ENCODE results near the gene ANAPC10.
"Not testable (repeated sequence)": the region's sequence is repeated elsewhere in the genome, so short reads cannot be mapped to it uniquely, and the experiment has no call there.

The ANAPC10 gene, protein sequence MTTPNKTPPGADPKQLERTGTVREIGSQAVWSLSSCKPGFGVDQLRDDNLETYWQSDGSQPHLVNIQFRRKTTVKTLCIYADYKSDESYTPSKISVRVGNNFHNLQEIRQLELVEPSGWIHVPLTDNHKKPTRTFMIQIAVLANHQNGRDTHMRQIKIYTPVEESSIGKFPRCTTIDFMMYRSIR

GRCh38 chr4:145097821-145098674 is at the start of gene ANAPC10, which contains the start of gene ABCE1:
ANAPC10 (minus strand) TSS chr4:145098196; CDS start chr4:145096099, 2,097 bp downstream.
ABCE1 (plus strand) TSS chr4:145098311; CDS start chr4:145104413, 6,102 bp downstream.
- peak; percentile 98 for DNase-seq

- DNase-seq: not testable (repeated sequence)
Observed at GRCh38 chr4:145136219-145136618, 38.2 kb upstream of the ANAPC10 start.

DNA sequence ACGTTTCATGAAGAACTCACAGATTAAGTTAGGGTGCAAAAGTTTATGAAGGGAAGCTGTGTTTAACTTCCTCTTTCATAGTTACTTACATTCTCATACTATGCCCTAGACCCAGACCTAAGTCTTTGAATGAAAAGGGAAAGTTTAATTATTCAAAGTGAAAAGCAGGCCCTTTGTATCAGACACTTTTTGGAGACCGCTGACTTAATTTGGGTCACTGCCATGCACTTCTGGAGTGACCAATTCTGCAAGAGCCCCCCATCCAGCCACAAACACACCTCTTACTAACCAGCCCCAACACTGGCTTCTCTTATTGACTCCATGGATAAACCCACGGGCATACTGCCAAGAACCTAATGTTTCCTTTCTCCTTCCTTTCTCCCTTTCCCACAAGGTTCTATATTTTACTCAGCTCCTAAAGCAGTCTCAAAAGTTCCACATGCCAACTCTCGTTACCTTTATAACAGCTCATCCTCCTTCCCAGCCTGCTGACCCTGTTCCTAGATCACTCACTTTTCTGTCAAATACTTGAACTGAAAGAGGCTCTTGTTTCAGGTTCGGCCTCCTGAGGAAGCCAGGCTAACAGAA is 34.6 kb upstream of the ANAPC10 start:
- DNase-seq: peak; percentile 11

- no peak for DNase-seq
Observed at GRCh38 chr4:145131848-145132247, 33.9 kb upstream of the ANAPC10 start.

DNA sequence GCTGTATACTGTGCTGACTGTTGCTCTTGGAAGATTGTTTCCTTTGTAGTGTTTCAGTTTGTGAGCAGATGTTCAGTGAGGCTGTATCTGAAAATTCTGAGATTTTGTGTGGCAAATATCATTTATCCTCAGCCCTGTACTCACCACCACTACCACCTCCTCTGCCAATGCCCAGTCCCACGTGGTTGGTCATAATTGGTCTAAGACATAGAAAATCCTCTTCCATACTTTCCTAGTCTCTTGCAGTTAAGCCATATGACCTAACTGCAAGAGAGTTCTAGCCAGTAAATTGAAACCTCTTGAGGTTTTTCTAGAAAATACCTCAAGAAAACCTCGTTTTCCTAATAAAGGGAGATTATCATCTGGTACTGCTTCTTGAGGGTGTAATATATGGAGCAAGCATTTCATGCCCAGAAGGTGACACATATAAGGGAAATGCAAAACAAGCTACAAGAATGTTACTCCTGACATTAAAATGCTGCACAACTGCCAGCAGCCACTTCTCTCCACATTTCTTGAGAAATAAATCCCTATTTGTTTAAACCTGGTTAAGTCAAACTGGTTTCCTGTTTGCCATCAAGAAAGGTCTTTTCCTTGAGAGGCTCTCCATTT is 32.9 kb upstream of the ANAPC10 start:
- no peak for DNase-seq

DNA sequence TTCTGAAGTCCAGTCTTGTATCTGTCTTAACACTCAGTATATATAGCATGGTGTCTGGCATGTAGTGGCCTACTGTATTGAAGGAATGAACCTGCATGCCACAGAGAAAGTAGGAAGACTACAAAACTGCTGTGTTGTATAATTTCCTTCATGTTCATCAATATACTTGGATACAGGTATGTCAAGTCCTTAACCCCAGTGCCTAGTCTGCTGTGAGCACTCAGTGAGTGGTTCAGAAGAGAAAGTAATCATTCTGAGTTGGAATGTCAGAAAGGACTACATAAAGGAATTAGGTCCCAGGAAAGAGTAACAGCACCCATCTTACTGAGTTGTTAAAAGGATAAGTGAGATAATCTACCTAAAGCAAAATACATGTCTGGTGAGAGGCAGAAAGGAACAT is 32.1 kb upstream of the ANAPC10 start:
- DNase-seq: no peak

DNA sequence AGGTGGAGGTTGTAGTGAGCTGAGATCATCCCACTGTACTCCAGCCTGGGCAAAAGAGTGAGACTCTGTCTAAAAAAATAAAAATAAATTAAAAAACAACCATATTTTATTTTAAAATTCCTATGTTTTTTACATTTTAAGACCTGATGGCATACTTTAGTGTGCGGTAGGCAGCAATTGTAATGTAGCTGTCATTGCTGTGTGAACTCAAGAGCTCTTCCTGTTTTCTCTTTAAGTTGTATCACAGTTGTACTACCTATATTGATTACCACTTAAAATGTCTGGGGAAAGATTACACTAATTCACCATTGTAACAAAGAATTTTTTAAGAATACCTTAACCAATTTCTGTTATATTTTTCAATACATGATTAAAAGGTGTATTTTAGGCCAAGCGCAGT is 27.4 kb upstream of the ANAPC10 start:
- no peak for DNase-seq

- no peak for DNase-seq
Observed at GRCh38 chr4:145108128-145108527, 10.1 kb upstream of the ANAPC10 start.

GRCh38 chr4:145107126-145107525 is 9.1 kb upstream of the ANAPC10 start:
- no peak for DNase-seq

- no peak for DNase-seq
Observed at GRCh38 chr4:145103496-145103895, 5.5 kb upstream of the ANAPC10 start.

DNA sequence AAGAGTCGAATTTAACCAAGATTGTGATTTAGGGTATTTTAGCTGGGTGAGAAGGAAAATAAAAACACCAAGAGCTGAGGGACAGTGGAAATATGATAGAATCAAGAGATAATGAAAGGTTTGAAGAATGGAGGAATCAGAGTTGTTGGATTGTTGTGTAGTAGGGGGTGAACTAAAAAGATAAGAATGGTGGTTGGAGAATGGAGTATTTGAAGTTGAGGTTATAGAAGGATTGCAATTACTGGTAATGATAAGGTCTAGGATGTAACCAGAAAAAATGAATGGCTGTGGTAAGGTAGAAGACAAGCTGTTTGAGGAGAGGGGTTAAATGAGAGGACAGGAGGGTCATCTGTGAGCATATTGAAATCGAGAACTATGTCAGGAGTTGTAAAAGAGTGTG is 4.6 kb upstream of the ANAPC10 start:
- peak; percentile 25 for DNase-seq

DNA sequence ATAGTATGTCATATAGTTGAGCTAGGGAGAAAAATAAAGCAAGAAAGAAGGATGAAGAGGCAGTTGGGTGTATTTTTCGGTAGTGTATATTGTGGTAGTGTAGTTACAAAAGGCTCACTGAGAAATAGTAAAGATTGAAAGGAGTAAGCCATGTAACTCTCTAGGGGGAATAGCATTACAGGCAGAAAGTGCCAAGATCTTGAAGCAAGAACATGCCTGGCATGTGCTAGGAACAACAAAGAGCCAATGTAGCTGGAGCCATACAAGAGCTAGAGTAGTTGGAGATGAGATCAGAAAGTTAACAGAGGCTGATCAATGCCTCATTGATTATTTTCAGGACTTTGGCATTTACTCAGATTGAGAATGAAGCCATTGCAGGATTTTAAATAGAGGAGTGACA is 3.1 kb upstream of the ANAPC10 start:
- DNase-seq: no peak

DNA sequence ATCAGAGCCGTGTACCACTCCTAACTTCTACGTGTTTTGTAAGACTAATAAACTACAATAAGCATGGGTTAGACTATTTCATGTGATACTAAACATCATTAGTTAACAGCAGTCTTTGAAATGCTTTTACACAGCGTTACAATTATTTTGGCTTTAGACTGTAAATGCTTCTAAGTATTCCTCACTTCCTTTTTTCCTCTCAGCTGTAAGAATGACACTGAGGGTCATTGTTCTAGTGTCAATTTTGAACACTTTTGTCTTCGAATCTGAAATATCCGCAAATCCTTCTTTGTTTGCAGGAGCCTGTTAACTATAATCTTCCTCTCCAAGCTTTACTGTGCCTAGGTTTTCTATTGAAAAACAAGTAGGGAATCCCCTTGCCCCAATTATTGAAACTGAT is 1.7 kb upstream of the ANAPC10 start:
- peak; percentile 13 for DNase-seq

DNA sequence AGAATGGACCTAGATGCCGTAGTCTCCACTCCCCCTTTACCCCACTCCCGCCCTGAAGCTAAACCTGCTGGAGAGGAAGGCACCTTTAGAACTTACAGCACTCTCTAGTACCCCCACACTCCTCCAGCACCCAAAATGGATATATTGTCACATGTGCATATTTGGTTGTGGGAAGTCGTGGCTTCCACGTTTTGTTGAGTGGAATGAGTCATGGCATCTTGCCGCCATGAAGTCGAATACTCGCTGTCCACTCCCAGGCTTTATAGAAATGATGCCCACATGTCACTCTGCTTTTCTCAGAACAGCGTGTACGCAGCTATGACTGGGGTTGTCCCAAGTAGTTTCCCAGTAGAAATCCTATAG is 660 bp upstream of the ANAPC10 start:
- peak; percentile 77 for DNase-seq

- DNase-seq: peak; percentile 44
Observed at GRCh38 chr4:145097331-145097820, 620 bp downstream of the ANAPC10 start.

- no peak for DNase-seq
Observed at GRCh38 chr4:145093638-145094037, 4.4 kb downstream of the ANAPC10 start.

- no peak for DNase-seq
Observed at GRCh38 chr4:145090380-145090779, 7.6 kb downstream of the ANAPC10 start.

GRCh38 chr4:145083891-145084605 is 13.9 kb downstream of the ANAPC10 start:
- peak; percentile 70 for DNase-seq

DNA sequence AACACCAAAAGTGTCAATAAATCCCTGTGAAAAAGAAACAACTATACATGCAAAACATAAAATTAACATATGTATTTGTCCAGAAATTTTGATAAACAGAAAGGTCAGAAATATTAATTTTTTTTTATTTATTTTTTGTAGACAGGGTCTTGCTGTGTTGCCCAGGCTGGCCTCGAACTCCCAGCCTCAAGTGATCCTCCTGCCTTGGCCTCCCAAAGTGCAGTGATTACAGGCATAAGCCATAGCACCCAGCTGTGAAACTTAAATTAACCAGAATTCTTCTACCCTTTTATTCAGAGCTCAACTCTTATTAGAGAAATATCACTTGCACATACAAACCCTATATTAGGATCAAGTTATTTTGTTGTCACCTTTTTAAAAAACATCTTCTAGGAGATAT is 16.2 kb downstream of the ANAPC10 start:
- DNase-seq: no peak

DNA sequence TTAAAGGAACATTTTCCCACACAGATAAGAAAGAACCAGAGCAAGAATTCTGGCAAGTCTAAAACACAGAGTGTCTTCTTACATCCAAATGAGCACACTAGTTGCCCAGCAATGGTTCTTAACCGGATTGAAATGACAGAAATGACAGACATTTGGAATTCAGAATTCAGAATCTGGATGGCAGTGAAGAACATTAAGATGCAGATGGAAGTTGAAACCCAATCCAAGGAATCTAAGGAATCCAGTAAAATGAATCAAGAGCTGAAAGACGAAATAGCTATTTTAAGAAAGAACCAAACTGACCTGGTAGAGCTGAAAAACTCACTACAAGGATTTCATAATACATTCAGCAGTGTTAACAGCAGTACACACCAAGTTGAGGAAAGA is 21.5 kb downstream of the ANAPC10 start:
- DNase-seq: no peak

GRCh38 chr4:145075742-145076468 is 22.1 kb downstream of the ANAPC10 start:
- peak; percentile 95 for DNase-seq

- no peak for DNase-seq
Observed at GRCh38 chr4:145071560-145071959, 26.4 kb downstream of the ANAPC10 start.

Measured in hematopoietic multipotent progenitor cell treated with erythropoietin and hydrocortisone succinate and interleukin-3 and kit ligand, for 8 days (in vitro differentiated cells).